ENCODE measurements around the gene PTPRJ. TPM values are rescaled to one million over a fixed set of nuclear protein-coding genes. Genes with fewer than 3 reads are reported as not detected.

PTPRJ gene
- polyA plus RNA-seq, 1 donor from 2014 or later: 8.6 TPM

- TF ChIP-seq POLR2AphosphoS5 (IDR thresholded peaks at IDR 0.05): no peak
- TF ChIP-seq, protein P1, sequence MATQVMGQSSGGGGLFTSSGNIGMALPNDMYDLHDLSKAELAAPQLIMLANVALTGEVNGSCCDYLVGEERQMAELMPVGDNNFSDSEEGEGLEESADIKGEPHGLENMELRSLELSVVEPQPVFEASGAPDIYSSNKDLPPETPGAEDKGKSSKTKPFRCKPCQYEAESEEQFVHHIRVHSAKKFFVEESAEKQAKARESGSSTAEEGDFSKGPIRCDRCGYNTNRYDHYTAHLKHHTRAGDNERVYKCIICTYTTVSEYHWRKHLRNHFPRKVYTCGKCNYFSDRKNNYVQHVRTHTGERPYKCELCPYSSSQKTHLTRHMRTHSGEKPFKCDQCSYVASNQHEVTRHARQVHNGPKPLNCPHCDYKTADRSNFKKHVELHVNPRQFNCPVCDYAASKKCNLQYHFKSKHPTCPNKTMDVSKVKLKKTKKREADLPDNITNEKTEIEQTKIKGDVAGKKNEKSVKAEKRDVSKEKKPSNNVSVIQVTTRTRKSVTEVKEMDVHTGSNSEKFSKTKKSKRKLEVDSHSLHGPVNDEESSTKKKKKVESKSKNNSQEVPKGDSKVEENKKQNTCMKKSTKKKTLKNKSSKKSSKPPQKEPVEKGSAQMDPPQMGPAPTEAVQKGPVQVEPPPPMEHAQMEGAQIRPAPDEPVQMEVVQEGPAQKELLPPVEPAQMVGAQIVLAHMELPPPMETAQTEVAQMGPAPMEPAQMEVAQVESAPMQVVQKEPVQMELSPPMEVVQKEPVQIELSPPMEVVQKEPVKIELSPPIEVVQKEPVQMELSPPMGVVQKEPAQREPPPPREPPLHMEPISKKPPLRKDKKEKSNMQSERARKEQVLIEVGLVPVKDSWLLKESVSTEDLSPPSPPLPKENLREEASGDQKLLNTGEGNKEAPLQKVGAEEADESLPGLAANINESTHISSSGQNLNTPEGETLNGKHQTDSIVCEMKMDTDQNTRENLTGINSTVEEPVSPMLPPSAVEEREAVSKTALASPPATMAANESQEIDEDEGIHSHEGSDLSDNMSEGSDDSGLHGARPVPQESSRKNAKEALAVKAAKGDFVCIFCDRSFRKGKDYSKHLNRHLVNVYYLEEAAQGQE (IDR thresholded peaks at IDR 0.05; ENCODE audit: borderline replicate concordance): no peak
- no peak for TF ChIP-seq RAD21 (conservative IDR thresholded peaks at IDR 0.05)
- TF ChIP-seq TAF1 (IDR thresholded peaks at IDR 0.05; ENCODE audit: low read depth): no peak
- no peak for TF ChIP-seq MXI1 (conservative IDR thresholded peaks at IDR 0.05; ENCODE audit: poor library complexity, severe bottlenecking)
- no peak for TF ChIP-seq SMC3 (conservative IDR thresholded peaks at IDR 0.05; ENCODE audit: poor library complexity)
- no peak for TF ChIP-seq EZH2 (IDR thresholded peaks at IDR 0.05; ENCODE audit: borderline replicate concordance, insufficient read depth, low read length, poor library complexity, severe bottlenecking)
- TF ChIP-seq EP300 (conservative IDR thresholded peaks at IDR 0.05; ENCODE audit: poor library complexity, severe bottlenecking): no peak
- TF ChIP-seq, protein P2, sequence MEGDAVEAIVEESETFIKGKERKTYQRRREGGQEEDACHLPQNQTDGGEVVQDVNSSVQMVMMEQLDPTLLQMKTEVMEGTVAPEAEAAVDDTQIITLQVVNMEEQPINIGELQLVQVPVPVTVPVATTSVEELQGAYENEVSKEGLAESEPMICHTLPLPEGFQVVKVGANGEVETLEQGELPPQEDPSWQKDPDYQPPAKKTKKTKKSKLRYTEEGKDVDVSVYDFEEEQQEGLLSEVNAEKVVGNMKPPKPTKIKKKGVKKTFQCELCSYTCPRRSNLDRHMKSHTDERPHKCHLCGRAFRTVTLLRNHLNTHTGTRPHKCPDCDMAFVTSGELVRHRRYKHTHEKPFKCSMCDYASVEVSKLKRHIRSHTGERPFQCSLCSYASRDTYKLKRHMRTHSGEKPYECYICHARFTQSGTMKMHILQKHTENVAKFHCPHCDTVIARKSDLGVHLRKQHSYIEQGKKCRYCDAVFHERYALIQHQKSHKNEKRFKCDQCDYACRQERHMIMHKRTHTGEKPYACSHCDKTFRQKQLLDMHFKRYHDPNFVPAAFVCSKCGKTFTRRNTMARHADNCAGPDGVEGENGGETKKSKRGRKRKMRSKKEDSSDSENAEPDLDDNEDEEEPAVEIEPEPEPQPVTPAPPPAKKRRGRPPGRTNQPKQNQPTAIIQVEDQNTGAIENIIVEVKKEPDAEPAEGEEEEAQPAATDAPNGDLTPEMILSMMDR (IDR thresholded peaks at IDR 0.05; ENCODE audit: poor library complexity, severe bottlenecking): no peak
- Histone ChIP-seq H3K36me3 (ENCODE audit: insufficient read depth, low read length) (no peaks in the 10 kb centered on the region), H2AFZ (ENCODE audit: low read depth, low read length) (no peak overlapping the region), H3K27me3 (ENCODE audit: insufficient read depth, low read depth, low read length) (no peaks in the 10 kb centered on the region), H3K27ac (ENCODE audit: low read length) (no peak overlapping the region), H3F3A (ENCODE audit: insufficient read depth, low read length, poor library complexity, severe bottlenecking) (no peaks in the 10 kb centered on the region), H3K4me3 (ENCODE audit: low read length) (no peak overlapping the region), H3K79me2 (replicated peaks; ENCODE audit: insufficient read depth, low read length) (no peaks in the 10 kb centered on the region), H3K9ac (ENCODE audit: low read length) (no peak overlapping the region), H3K9me2 (ENCODE audit: insufficient read depth, low read length) (no peaks in the 10 kb centered on the region), H3K9me3 (ENCODE audit: low read length) (no peaks in the 10 kb centered on the region), H3K4me2 (ENCODE audit: low read length) (no peak overlapping the region), H4K20me1 (ENCODE audit: insufficient read depth) (no peaks in the 10 kb centered on the region)
Measured at GRCh38 chr11:48103621-48104567, 123.5 kb downstream of the PTPRJ start.

DNA sequence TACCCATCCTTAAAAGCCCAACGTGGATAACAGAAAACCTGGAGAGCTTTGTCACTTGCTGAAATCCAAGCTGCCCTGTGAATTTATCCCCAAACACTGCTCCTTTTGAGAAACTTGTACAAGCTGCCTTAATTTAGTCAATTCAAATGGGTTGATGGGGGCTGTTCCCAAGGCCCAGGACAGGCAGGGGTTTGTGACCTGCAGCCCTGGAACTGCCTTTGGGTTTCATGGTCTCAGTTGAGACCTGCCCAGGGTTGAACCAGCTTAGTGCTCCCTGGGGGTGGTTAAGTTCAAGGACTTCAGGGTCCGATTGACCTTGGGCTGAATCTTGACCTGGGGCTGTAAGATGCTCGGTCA lies 124.2 kb downstream of the PTPRJ start:
- Histone ChIP-seq H4K20me1 (ENCODE audit: insufficient read depth) (no peaks in the 10 kb centered on the region), H3K4me3 (ENCODE audit: low read length) (no peak overlapping the region), H3K9me3 (ENCODE audit: low read length) (no peaks in the 10 kb centered on the region), H3F3A (ENCODE audit: insufficient read depth, low read length, poor library complexity, severe bottlenecking) (no peaks in the 10 kb centered on the region), H3K27ac (ENCODE audit: low read length) (no peak overlapping the region), H2AFZ (ENCODE audit: low read depth, low read length) (no peak overlapping the region), H3K9ac (ENCODE audit: low read length) (no peak overlapping the region), H3K4me2 (ENCODE audit: low read length) (no peak overlapping the region), H3K27me3 (ENCODE audit: insufficient read depth, low read depth, low read length) (no peaks in the 10 kb centered on the region), H3K36me3 (ENCODE audit: insufficient read depth, low read length) (no peaks in the 10 kb centered on the region), H3K9me2 (ENCODE audit: insufficient read depth, low read length) (no peaks in the 10 kb centered on the region), H3K79me2 (replicated peaks; ENCODE audit: insufficient read depth, low read length) (no peaks in the 10 kb centered on the region)
- TF ChIP-seq TAF1 (IDR thresholded peaks at IDR 0.05; ENCODE audit: low read depth): no peak
- no peak for TF ChIP-seq POLR2AphosphoS5 (IDR thresholded peaks at IDR 0.05)
- no peak for TF ChIP-seq RAD21 (conservative IDR thresholded peaks at IDR 0.05)
- TF ChIP-seq SMC3 (conservative IDR thresholded peaks at IDR 0.05; ENCODE audit: poor library complexity): no peak
- TF ChIP-seq EZH2 (IDR thresholded peaks at IDR 0.05; ENCODE audit: borderline replicate concordance, insufficient read depth, low read length, poor library complexity, severe bottlenecking): no peak
- no peak for TF ChIP-seq MXI1 (conservative IDR thresholded peaks at IDR 0.05; ENCODE audit: poor library complexity, severe bottlenecking)
